GM19372 (cell line): ENCODE data around the gene NCK1.

Experiments used
- ATAC-seq: cut with Tn5 transposase; IDR thresholded peaks from one replicate; pipeline ENCODE4 v1.9.1; 2021; ENCODE audit warnings: mild to moderate bottlenecking, low read depth, moderate library complexity; ENCODE audit not compliant: unreplicated experiment

NCK1 gene

GRCh38 chr3:136861890-136862616 is at the start of gene NCK1:
TSS of gene NCK1 (plus strand) at chr3:136862208. CDS start at chr3:136928002, 65,794 bp downstream.
- ATAC-seq = peak; percentile 97

- no peak for ATAC-seq
Observed at GRCh38 chr3:136817448-136817847, 44.6 kb upstream of the NCK1 start.

GRCh38 chr3:136818191-136818768 is 43.7 kb upstream of the NCK1 start:
- peak; percentile 58 for ATAC-seq

- ATAC-seq = peak; percentile 53
Observed at GRCh38 chr3:136818769-136819391, 43.1 kb upstream of the NCK1 start, which contains the start of gene SLC35G2. TSS of gene SLC35G2 (plus strand) at chr3:136819126. CDS start at chr3:136854461, 35,335 bp downstream.

- ATAC-seq = peak; percentile 35
Observed at GRCh38 chr3:136819392-136819730, 42.6 kb upstream of the NCK1 start.

GRCh38 chr3:136819731-136820679 is 42.0 kb upstream of the NCK1 start:
- no peak for ATAC-seq

- no peak for ATAC-seq
Observed at GRCh38 chr3:136831461-136831860, 30.5 kb upstream of the NCK1 start.

- no peak for ATAC-seq
Observed at GRCh38 chr3:136835089-136835812, 26.8 kb upstream of the NCK1 start.

GRCh38 chr3:136835813-136836510 is 26.0 kb upstream of the NCK1 start:
- no peak for ATAC-seq

GRCh38 chr3:136836511-136837156 is 25.4 kb upstream of the NCK1 start:
- no peak for ATAC-seq

- ATAC-seq = no peak
Observed at GRCh38 chr3:136838641-136839555, 23.1 kb upstream of the NCK1 start.

- no peak for ATAC-seq
Observed at GRCh38 chr3:136839556-136839931, 22.5 kb upstream of the NCK1 start.

- ATAC-seq = no peak
Observed at GRCh38 chr3:136840252-136840651, 21.8 kb upstream of the NCK1 start.

- ATAC-seq = no peak
Observed at GRCh38 chr3:136842294-136842693, 19.7 kb upstream of the NCK1 start.

GRCh38 chr3:136844724-136845123 is 17.3 kb upstream of the NCK1 start:
- ATAC-seq = no peak

GRCh38 chr3:136852180-136852579 is 9.8 kb upstream of the NCK1 start:
- no peak for ATAC-seq

- no peak for ATAC-seq
Observed at GRCh38 chr3:136856665-136857064, 5.3 kb upstream of the NCK1 start.

- ATAC-seq = no peak
Observed at GRCh38 chr3:136858381-136858780, 3.6 kb upstream of the NCK1 start.
